ENCODE data around the gene STEAP2. TPM values are rescaled to one million over a fixed set of nuclear protein-coding genes. Genes with fewer than 3 reads are reported as not detected.
A peak's percentile ranks its signal among the peaks of the same experiment; 100 is the strongest.

STEAP2 gene
- total and polyA plus RNA-seq, 2 donors (not counting 3 experiments of a cell fraction or from before 2014, with no cell fraction given): 4.2 to 4.6 TPM

DNA sequence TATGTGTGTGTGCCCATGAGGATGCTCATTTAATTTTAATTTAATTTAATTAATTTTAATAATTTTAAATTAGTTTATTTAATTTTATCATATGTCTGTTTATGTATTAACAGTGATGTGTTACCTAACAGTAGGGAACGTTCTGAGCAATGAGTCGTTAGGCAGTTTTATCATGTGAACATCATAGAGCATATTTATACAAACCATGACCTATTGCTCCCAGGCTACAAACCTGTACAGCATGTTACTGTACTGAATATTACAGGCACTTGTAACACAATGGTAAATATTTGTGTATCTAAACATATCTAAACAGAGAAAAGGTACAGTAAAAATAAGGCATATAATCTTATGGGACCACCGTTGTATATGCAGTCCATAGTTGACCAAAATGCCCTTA is 19.8 kb downstream of the STEAP2 start:
- Histone ChIP-seq H3K4me3 (replicated peaks in 1 of 3; ENCODE audit: insufficient read depth in 1 of 3, low read depth in 1 of 3, low read length in 3 of 3) (no peak overlapping the region), H4K20me1 (replicated peaks; ENCODE audit: control insufficient read depth, extremely low read depth, insufficient read depth, low read length) (no peaks in the 10 kb centered on the region), H3K4me1 (ENCODE audit: control insufficient read depth, extremely low read depth, insufficient read depth, low read length) (peaks cover 3% of the 10 kb centered on the region), H3K27ac (ENCODE audit: insufficient read depth, low read depth, low read length) (no peak overlapping the region), H2AFZ (ENCODE audit: low read depth, low read length) (no peak overlapping the region), H3K36me3 (ENCODE audit: control insufficient read depth in 2 of 2, extremely low read depth in 1 of 2, insufficient read depth in 2 of 2, low read length in 2 of 2) (no peaks in the 10 kb centered on the region), H3K79me2 (ENCODE audit: control insufficient read depth, insufficient read depth, low read length) (no peaks in the 10 kb centered on the region), H3K4me2 (ENCODE audit: insufficient read depth, low read length) (no peak overlapping the region), H3K9ac (replicated peaks; ENCODE audit: extremely low read depth, insufficient read depth, low read length) (no peak overlapping the region), H3K9me3 (replicated peaks; ENCODE audit: control insufficient read depth, insufficient read depth, low read length) (no peaks in the 10 kb centered on the region), H3K9me1 (replicated peaks; ENCODE audit: control insufficient read depth, extremely low read depth, insufficient read depth, low read length) (no peaks in the 10 kb centered on the region), H3K27me3 (ENCODE audit: control insufficient read depth in 2 of 2, insufficient read depth in 2 of 2, low read length in 2 of 2) (no peaks in the 10 kb centered on the region)
- DNase-seq (ENCODE audit: low read depth, low spot score) (no peak), FAIRE-seq (no peak)
- intact Hi-C loops (cut with micrococcal nuclease) (no loop called here), dilution Hi-C loops (cut with MboI; ENCODE audit: extremely low pct_ligation_motif_present, low sequenced_read_pairs) (no loop called here)
- ChIA-PET POLR2A (interaction anchor here (0.5 kb wide), 1 partner anchor 172 kb away, joined by 3 read pairs; no protein-coding TSS in a partner anchor), CTCF (interaction anchor here (1.0 to 1.2 kb wide), 2 partner anchors 20 to 197 kb away, joined by 3 to 4 read pairs; partner anchors contain the start of gene STEAP2)
- no TSS peak for BruUV-seq (replicated peaks)
- TF ChIP-seq POLR2A (IDR thresholded peaks at IDR 0.05; ENCODE audit: low read depth, low read length): no peak

DNA sequence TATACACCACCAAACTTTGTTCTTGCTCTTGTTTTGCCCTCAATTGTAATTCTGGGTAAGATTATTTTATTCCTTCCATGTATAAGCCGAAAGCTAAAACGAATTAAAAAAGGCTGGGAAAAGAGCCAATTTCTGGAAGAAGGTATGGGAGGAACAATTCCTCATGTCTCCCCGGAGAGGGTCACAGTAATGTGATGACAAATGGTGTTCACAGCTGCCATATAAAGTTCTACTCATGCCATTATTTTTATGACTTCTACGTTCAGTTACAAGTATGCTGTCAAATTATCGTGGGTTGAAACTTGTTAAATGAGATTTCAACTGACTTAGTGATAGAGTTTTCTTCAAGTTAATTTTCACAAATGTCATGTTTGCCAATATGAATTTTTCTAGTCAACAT is 20.9 kb downstream of the STEAP2 start:
- no peak overlapping the region for H3K4me2 ChIP-seq (ENCODE audit: insufficient read depth, low read length)
- H3K27ac ChIP-seq (ENCODE audit: insufficient read depth, low read depth, low read length): no peak overlapping the region
- dilution Hi-C loops (cut with MboI; ENCODE audit: extremely low pct_ligation_motif_present, low sequenced_read_pairs): no loop called here
- H3K9ac ChIP-seq (replicated peaks; ENCODE audit: extremely low read depth, insufficient read depth, low read length): no peak overlapping the region
- H3K4me3 ChIP-seq (replicated peaks in 1 of 3; ENCODE audit: insufficient read depth in 1 of 3, low read depth in 1 of 3, low read length in 3 of 3): no peak overlapping the region
- ChIA-PET POLR2A (no interaction called here), CTCF (interaction anchor here (0.9 to 1.8 kb wide), 3 partner anchors 65 to 196 kb away, joined by 3 to 5 read pairs (median 4); partner anchors contain the start of gene STEAP1)
- H3K9me1 ChIP-seq (replicated peaks; ENCODE audit: control insufficient read depth, extremely low read depth, insufficient read depth, low read length): no peaks in the 10 kb centered on the region
- H2AFZ ChIP-seq (ENCODE audit: low read depth, low read length): no peak overlapping the region
- no peaks in the 10 kb centered on the region for H3K27me3 ChIP-seq (ENCODE audit: control insufficient read depth in 2 of 2, insufficient read depth in 2 of 2, low read length in 2 of 2)
- H3K36me3 ChIP-seq (ENCODE audit: control insufficient read depth in 2 of 2, extremely low read depth in 1 of 2, insufficient read depth in 2 of 2, low read length in 2 of 2): no peaks in the 10 kb centered on the region
- H4K20me1 ChIP-seq (replicated peaks; ENCODE audit: control insufficient read depth, extremely low read depth, insufficient read depth, low read length): no peaks in the 10 kb centered on the region
- intact Hi-C loops (cut with micrococcal nuclease): no loop called here
- BruUV-seq (replicated peaks): no TSS peak
- no peak for FAIRE-seq
- no peaks in the 10 kb centered on the region for H3K79me2 ChIP-seq (ENCODE audit: control insufficient read depth, insufficient read depth, low read length)
- H3K9me3 ChIP-seq (replicated peaks; ENCODE audit: control insufficient read depth, insufficient read depth, low read length): no peaks in the 10 kb centered on the region
- TF ChIP-seq MYC (IDR thresholded peaks at IDR 0.05; ENCODE audit: low read depth, low read length) (no peak), EZH2 (IDR thresholded peaks at IDR 0.05; ENCODE audit: borderline replicate concordance, low read depth, low read length, severe bottlenecking) (no peak), GATA2 (IDR thresholded peaks at IDR 0.05; ENCODE audit: insufficient read depth, insufficient read length, low read depth, low read length) (no peak), FOS (IDR thresholded peaks at IDR 0.05; ENCODE audit: borderline replicate concordance, insufficient read depth, low read length) (no peak), POLR2AphosphoS5 (IDR thresholded peaks at IDR 0.05; ENCODE audit: insufficient read depth, low read depth, low read length) (no peak), JUN (IDR thresholded peaks at IDR 0.05; ENCODE audit: borderline replicate concordance, insufficient read depth, insufficient read length, low read depth) (no peak), POLR2A (IDR thresholded peaks at IDR 0.05; ENCODE audit: low read depth, low read length) (no peak)
- TF ChIP-seq, protein P1, sequence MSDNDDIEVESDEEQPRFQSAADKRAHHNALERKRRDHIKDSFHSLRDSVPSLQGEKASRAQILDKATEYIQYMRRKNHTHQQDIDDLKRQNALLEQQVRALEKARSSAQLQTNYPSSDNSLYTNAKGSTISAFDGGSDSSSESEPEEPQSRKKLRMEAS (IDR thresholded peaks at IDR 0.05; ENCODE audit: insufficient read depth, insufficient read length): no peak
- TF ChIP-seq, protein P2, sequence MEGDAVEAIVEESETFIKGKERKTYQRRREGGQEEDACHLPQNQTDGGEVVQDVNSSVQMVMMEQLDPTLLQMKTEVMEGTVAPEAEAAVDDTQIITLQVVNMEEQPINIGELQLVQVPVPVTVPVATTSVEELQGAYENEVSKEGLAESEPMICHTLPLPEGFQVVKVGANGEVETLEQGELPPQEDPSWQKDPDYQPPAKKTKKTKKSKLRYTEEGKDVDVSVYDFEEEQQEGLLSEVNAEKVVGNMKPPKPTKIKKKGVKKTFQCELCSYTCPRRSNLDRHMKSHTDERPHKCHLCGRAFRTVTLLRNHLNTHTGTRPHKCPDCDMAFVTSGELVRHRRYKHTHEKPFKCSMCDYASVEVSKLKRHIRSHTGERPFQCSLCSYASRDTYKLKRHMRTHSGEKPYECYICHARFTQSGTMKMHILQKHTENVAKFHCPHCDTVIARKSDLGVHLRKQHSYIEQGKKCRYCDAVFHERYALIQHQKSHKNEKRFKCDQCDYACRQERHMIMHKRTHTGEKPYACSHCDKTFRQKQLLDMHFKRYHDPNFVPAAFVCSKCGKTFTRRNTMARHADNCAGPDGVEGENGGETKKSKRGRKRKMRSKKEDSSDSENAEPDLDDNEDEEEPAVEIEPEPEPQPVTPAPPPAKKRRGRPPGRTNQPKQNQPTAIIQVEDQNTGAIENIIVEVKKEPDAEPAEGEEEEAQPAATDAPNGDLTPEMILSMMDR (IDR thresholded peaks at IDR 0.05; ENCODE audit: extremely low read depth in 1 of 2, insufficient read depth in 1 of 2, low read depth in 1 of 2, low read length in 2 of 2): no peak
- DNase-seq (ENCODE audit: low read depth, low spot score): peak; percentile 70
- peaks cover 3% of the 10 kb centered on the region for H3K4me1 ChIP-seq (ENCODE audit: control insufficient read depth, extremely low read depth, insufficient read depth, low read length)
